Right renal pelvis (tissue), 4 donors: ENCODE measurements around the gene AWAT1. TPM values are rescaled to one million over a fixed set of nuclear protein-coding genes. Genes with fewer than 3 reads are reported as not detected.
A peak's percentile ranks its signal among the peaks of the same experiment; 100 is the strongest.
"Not testable (repeated sequence)": the region's sequence is repeated elsewhere in the genome, so short reads cannot be mapped to it uniquely, and the experiment has no call there.

Experiments used
- DNase-seq, 4 donors: peaks; one replicate each; pipeline ENCODE4 v3.0.0-alpha.2; 2013; ENCODE audit warnings: low read depth in 4 of 4, low spot score in 3 of 4, missing footprints in 1 of 4
- polyA plus RNA-seq, 4 donors: library from polyadenylated mRNA; unstranded; fragments of 120-200 nt; gene quantifications; one replicate each; pipeline ENCODE4 v1.2.1, GENCODE V29; 2013; ENCODE audit not compliant: insufficient read length in 4 of 4

The AWAT1 gene
- polyA plus RNA-seq = under 1 TPM in 1 of 4 donors, not detected in 3; 0.10 TPM

- no peak for DNase-seq
Measured at GRCh38 chrX:70234355-70234754, at the start of gene AWAT1. Gene AWAT1, plus strand, starts transcription at chrX:70234655. Its CDS starts 41 bp downstream, at chrX:70234696.

- no peak for DNase-seq
Measured at GRCh38 chrX:70190225-70190624, 44.2 kb upstream of the AWAT1 start.

GRCh38 chrX:70196961-70197720 lies 37.3 kb upstream of the AWAT1 start:
- DNase-seq = peak in 2 of 4 donors; percentile 0 to 2

DNA sequence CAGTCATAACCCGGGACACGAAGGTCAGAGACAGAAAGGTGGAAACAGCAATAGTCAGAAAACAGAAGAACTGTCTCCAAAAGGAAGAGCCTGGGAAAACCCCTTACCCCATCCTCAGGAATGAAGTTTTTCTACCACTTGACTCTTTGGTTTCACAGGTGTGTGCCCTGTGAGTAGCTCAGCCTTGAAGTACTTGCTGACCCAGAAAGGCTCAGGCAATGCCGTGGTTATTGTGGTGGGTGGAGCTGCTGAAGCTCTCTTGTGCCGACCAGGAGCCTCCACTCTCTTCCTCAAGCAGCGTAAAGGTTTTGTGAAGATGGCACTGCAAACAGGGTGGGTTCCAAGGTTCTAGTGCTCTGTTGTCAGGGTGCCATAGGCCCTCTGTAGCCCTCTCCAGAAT lies 32.7 kb upstream of the AWAT1 start:
- DNase-seq = no peak

- no peak for DNase-seq
Measured at GRCh38 chrX:70208479-70208878, 26.0 kb upstream of the AWAT1 start.

GRCh38 chrX:70209570-70209969 lies 24.9 kb upstream of the AWAT1 start:
- DNase-seq = not testable (repeated sequence)

- DNase-seq = no peak
Measured at GRCh38 chrX:70219938-70220764, 14.3 kb upstream of the AWAT1 start.

GRCh38 chrX:70226048-70226447 lies 8.4 kb upstream of the AWAT1 start:
- DNase-seq = no peak

GRCh38 chrX:70226687-70227086 lies 7.8 kb upstream of the AWAT1 start:
- DNase-seq = no peak

DNA sequence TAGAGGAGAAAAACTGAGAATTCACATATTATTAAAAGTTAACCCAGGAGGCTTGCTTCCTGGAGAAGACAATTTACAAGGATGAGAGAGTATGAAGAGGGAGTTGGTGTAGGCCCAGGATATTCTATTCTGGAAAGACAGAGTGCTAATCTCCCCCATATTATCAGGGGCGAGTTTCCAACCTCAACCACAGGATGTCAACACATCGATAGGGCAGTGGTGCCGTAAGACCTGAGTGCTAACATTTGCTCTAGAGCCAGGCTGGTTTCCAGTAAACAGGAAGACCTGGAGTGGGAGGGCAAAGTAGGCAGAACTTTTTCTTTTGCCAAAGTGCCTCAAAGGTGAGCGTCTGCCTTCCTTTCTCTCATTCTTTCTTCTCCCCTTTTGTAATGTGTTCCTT lies 2.8 kb upstream of the AWAT1 start:
- DNase-seq = no peak

- no peak for DNase-seq
Measured at GRCh38 chrX:70240751-70241150, 6.3 kb downstream of the AWAT1 start.

DNA sequence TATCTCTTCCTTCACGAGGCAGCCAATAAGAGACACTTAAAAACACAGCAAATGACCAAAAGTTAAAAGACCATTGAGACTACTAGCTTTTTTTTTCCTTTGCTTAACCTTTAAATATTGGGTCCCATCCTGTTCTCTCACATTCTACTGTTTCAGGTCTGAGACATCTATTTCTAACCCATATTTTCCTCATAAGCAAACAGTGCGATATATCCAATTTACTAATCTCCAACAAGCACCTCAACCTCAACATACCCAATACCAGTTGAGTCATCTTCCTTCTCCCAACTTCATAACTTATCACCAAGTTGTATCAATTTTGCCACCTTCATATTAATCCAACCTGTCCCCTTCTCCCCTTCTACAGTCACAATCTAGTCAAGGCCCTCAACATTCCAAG lies 7.0 kb downstream of the AWAT1 start:
- DNase-seq = no peak

DNA sequence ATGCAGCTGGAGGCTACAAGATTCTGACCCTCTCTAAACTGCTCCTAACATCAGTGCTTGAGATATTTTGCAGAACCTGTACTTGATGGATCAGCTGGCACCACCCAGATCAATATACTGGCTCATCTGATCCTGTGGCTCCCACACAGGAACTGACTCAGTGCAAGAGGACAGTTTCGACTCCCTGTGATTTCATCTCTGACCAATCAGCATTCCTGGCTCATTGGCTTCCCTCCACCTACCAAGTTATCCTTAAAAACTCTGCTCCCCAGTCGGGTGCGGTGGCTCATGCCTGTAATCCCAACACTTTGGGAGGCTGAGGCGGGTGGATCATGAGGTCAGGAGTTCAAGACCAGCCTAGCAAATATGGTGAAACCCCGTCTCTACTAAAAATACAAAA lies 9.1 kb downstream of the AWAT1 start:
- DNase-seq = not testable (repeated sequence)

GRCh38 chrX:70244881-70245280 lies 10.4 kb downstream of the AWAT1 start:
- no peak for DNase-seq

GRCh38 chrX:70247252-70247651 lies 12.8 kb downstream of the AWAT1 start:
- no peak for DNase-seq

DNA sequence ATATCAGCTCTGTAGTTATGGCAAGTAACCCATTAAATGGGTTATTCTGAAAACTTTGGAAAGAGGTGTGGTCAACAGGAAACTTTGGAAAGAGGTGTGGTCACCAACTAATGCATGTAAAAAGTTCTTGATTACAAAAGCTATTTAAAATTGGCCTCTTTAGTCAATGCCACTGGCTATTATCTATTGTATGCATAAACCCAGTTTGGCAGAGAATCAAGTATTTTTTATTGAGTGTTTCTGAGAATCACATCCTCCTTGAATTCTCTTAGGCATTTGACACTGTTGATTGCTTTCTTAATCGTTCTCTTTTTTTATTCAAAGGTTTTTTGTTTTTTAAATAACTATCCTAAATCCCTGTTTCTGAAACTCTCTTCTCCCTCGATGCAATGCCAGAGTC lies 18.0 kb downstream of the AWAT1 start:
- DNase-seq = no peak

- DNase-seq = no peak
Measured at GRCh38 chrX:70253377-70254062, 19.1 kb downstream of the AWAT1 start.

DNA sequence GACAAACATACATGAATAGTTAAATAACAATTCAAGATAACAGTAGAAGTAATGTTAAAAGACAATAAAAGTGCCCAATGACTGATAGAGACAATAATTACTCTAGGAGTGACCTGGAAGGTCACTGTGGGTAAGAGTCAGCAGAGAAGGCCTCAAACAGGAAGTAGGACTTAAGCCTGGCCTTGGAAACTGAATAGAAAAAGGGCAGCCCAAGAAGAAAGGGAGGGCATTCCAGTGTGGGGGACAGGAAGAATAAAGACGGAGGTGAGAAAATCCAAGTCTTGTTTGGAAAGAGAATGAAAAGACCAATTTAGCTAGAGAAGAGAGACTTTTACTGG lies 19.6 kb downstream of the AWAT1 start:
- no peak for DNase-seq

DNA sequence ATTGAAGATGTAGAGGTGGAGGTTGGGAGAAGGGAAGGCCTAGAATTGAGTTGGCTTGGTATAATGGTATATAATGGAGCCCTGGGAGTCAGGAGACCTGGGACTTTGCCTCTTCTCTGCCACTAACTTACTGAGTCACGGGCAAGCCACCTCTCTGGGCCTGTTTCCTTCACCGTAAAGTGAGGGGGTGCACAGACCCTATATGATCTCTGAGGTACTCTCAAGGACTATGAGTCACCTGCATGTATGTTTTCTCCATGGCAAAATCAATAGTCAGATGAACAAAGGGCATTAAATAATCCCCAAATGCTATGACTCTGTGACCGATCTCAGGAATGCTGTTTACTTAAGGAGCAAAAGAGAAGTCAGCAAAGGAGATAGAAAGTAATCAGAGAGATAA lies 20.5 kb downstream of the AWAT1 start:
- no peak for DNase-seq

DNA sequence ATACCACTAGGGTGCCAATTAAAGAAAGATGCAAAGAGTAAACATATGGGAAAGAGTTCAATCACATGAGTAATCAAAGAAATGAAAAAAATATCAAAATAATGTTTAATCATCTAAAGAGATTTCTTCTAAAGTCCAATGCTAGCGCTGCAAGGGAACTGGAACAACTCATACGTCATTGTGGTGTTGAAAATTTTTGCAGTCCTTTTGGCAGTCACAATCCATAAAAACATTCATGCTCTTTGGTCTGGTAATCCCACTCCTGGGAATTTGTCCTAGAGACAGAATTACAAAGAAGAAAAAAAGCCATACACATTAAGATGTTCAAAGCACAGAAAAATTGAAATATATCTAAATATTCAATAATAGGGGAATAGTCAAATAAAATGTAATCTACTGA lies 21.0 kb downstream of the AWAT1 start:
- DNase-seq = no peak
